Activated T-helper 9 cell treated with anti-CD3 and anti-CD28 coated beads, Interleukin-2, amount 50 U/mL, for 16 hours (primary cell): ENCODE data around the gene OR4K13.

ENCODE experiments used
- DNase-seq: peaks from one replicate; pipeline ENCODE4 v3.0.0-alpha.2; 2020; ENCODE audit warnings: low read depth

OR4K13 gene

DNA sequence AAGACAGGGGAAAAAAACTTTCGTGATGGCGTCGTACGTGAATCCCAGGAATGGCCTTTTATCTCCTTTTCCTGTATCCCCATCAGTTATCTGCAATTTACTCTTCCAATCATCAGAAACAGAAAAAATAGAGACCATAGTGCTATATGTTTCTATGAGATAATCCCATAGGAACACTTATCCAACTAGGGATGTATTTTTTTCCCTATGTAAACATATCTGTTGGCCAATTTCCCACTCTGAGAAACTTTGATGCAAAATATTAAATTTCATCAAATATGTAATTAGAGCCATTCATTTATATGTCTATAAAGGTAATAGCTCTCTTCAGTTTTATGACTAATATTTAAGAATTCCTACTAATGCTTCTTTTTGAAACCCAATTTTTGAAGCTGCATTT lies at the start of gene OR4K13:
Gene OR4K13, minus strand, starts transcription at position 101 of the 400 bp plus-strand sequence. CDS start 1,280 bp downstream, outside the sequence.
- no peak for DNase-seq

DNA sequence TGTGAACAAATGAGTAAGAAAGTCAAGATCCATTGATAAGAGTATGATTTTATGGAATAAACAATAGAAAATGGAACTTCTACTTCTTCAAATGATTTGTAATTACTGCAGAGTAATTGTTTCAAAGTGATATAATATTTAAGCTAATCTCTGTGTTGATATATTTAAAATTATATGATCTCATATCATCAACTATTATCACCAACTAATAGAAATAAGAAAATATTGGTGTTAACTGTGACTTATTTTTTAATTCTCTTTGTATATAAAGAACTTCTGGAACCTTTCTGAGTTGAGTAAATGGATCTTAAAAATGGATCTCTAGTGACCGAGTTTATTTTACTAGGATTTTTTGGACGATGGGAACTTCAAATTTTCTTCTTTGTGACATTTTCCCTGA lies 23.9 kb upstream of the OR4K13 start, which contains the start of gene OR4L1:
Gene OR4L1, plus strand, starts transcription at position 301 of the 400 bp plus-strand sequence. Its CDS starts 0 bp downstream, at position 301.
- DNase-seq = no peak

DNA sequence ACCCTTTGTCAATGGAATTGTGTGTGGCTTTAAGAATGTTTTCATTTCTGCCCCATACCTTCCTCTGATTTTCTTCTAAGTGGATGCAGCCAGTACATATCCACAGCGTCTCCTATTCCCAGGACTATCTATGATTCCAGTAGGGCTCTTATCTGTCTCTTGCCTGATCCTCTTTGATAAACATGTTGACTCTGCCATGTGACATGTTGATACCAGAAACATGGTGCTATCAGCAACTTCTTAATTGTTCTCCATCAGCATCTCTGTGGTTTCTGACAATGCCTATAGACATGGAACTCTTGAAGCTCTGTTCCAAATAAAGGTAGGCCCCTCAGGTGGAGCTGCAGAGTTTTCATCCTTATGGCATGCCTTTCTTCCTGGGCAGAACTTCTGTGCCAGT lies 12.4 kb upstream of the OR4K13 start:
- no peak for DNase-seq

DNA sequence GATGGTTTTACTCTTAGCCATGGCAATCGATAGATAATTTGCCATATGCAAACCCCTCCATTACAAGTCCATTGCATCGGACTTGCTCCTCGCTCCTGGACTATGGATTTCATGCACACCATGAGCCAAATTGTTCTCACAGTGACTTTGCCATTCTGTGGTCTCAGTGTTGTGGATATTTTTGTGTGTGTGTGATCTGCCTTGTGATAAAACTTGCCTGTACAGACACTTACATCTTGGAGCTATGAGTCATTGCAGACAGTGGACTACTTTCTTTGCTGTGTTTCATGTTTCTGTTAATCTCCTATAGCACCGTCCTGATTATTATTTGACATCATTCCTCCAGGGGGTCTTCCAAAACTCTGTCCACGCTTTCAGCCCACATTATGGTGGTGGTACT lies 8.4 kb upstream of the OR4K13 start:
- DNase-seq = no peak

DNA sequence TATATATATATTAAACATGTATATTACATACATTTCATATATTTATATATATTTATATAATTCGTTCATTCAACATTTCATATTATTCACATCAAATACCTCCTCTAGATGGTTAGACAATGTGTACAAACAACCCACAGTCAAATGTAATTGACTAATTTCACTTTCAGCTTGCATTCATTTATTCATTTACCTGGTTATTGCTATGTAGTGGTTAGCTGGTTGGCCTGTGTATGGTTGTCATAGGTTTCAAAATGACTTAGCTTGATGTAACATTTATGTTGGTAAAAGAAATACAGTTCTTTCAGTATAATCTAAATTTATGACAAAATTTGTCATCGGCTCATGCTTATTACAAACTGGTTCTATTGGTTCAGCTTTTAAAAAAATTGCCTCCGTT lies 389 bp downstream of the OR4K13 start:
- no peak for DNase-seq

DNA sequence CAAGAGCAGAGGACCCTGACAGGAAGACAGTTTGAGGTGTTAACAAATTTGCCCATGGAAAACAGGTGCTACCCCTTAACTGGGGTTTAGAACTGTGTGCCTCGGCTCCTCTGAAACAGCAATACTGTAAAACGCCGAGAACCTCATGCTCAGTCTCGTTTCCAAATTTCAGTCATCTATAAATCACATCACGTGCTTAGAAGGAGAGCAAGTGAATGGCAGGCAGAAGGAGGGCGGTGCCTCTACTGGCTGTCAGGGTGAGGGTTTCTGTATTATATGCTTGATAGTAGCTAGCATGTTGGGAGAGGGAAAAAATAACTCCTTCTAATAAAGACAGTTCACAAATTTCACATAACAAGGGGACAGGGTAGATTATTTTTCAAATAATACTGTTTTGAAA lies 4.8 kb downstream of the OR4K13 start:
- no peak for DNase-seq

- DNase-seq = no peak
Observed at GRCh38 chr14:20019257-20019865, 16.5 kb downstream of the OR4K13 start, which contains the start of gene OR4K14. Gene OR4K14, minus strand, starts transcription at chr14:20019307. Its CDS starts 4,114 bp downstream, at chr14:20015193.

DNA sequence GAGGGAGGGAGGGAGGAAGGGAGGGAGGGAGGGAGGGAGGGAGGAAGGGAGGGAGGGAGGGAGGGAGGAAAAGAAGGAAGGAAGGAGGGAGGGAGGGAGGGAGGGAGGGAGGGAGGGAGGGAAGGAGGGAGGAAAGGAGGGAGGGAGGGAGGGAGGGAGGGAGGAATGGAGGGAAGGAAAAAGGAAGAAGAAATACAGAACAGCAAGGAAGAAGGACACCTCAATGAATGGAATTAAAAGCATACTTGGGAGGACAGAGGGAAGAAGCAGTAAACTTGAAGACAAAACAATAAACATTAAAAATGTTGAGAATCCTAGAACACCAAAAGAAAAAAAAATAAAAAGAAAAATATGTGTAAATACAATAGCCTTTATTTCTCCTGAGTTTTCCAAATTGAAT lies 27.7 kb downstream of the OR4K13 start:
- DNase-seq = no peak

GRCh38 chr14:20002319-20002718 lies 33.5 kb downstream of the OR4K13 start:
- DNase-seq = no peak

- DNase-seq = no peak
Observed at GRCh38 chr14:20001863-20002262, 34.0 kb downstream of the OR4K13 start, which contains the start of gene OR4Q2. Gene OR4Q2, plus strand, starts transcription at chr14:20002163.

GRCh38 chr14:19993438-19993837 lies 42.4 kb downstream of the OR4K13 start:
- DNase-seq = no peak
